Neutrophil (primary cell): ENCODE measurements around the gene DGCR8.

Source experiments
- H3K27ac ChIP-seq: fragments of 200-600 bp; sonication (generic); 2 replicates; pipeline ENCODE4 v1.5.1; 2016; ENCODE audit warnings: mild to moderate bottlenecking, moderate library complexity
- H3K27me3 ChIP-seq: fragments of 200-600 bp; sonication (generic); 2 replicates; pipeline ENCODE4 v1.6.0; 2016; ENCODE audit warnings: mild to moderate bottlenecking
- H3K36me3 ChIP-seq: fragments of 200-600 bp; sonication (generic); 2 replicates; pipeline ENCODE4 v1.5.1; 2017
- H3K4me1 ChIP-seq, 2 experiments: fragments of 200-600 bp in 1 of 2; sonication (generic) in 1 of 2; 1 replicate in 1 of 2; 2 replicates in 1 of 2; pipeline versions ENCODE4 v1.5.1 to v1.6.1; 2013 to 2016; ENCODE audit warnings: low read depth in 1 of 2, low read length in 1 of 2, mild to moderate bottlenecking in 1 of 2, moderate library complexity in 1 of 2; ENCODE audit not compliant: control insufficient read depth in 1 of 2, insufficient read depth in 1 of 2
- H3K4me3 ChIP-seq, 2 experiments: fragments of 200-600 bp in 1 of 2; sonication (generic) in 1 of 2; 1 replicate in 1 of 2; 2 replicates in 1 of 2; pipeline ENCODE4 v1.5.1; 2013 to 2016; ENCODE audit warnings: low read depth in 1 of 2, low read length in 1 of 2, mild to moderate bottlenecking in 1 of 2, moderate library complexity in 1 of 2
- H3K9me3 ChIP-seq: fragments of 200-600 bp; sonication (generic); 2 replicates; pipeline ENCODE4 v1.5.1; 2016
- CTCF ChIP-seq: fragments of 200-600 bp; sonication (generic); IDR thresholded peaks from 2 replicates; pipeline ENCODE4 v1.5.1; 2016; ENCODE audit warnings: antibody characterized with exemption

DGCR8 gene

GRCh38 chr22:20141186-20142077 is 61.4 kb downstream of the DGCR8 start:
- no peak overlapping the region for H3K4me3 ChIP-seq
- H3K27me3 ChIP-seq: no peaks in the 10 kb centered on the region
- no peaks in the 10 kb centered on the region for H3K4me1 ChIP-seq
- H3K27ac ChIP-seq: no peak overlapping the region
- peaks cover 3% of the 10 kb centered on the region for H3K36me3 ChIP-seq
- TF ChIP-seq CTCF: no peak
- H3K9me3 ChIP-seq: no peaks in the 10 kb centered on the region

GRCh38 chr22:20142711-20143621 is 62.9 kb downstream of the DGCR8 start:
- Histone ChIP-seq H3K4me3 (no peak overlapping the region), H3K27ac (no peak overlapping the region), H3K36me3 (peaks cover 3% of the 10 kb centered on the region), H3K27me3 (no peaks in the 10 kb centered on the region), H3K9me3 (no peaks in the 10 kb centered on the region), H3K4me1 (no peaks in the 10 kb centered on the region)
- TF ChIP-seq CTCF: no peak

- Histone ChIP-seq H3K4me1 (no peaks in the 10 kb centered on the region), H3K36me3 (peaks cover 3% of the 10 kb centered on the region), H3K27me3 (no peaks in the 10 kb centered on the region), H3K27ac (no peak overlapping the region), H3K9me3 (no peaks in the 10 kb centered on the region), H3K4me3 (no peak overlapping the region)
- no peak for TF ChIP-seq CTCF
These were observed 64.0 kb downstream of the DGCR8 start for GRCh38 chr22:20143883-20144665.

- no peak for TF ChIP-seq CTCF
- H3K36me3 ChIP-seq: peaks cover 3% of the 10 kb centered on the region
- H3K27ac ChIP-seq: no peak overlapping the region
- no peaks in the 10 kb centered on the region for H3K9me3 ChIP-seq
- H3K4me3 ChIP-seq: no peak overlapping the region
- no peaks in the 10 kb centered on the region for H3K27me3 ChIP-seq
- no peaks in the 10 kb centered on the region for H3K4me1 ChIP-seq
These were observed 65.3 kb downstream of the DGCR8 start for GRCh38 chr22:20145206-20145831.

GRCh38 chr22:20145832-20146223 is 65.8 kb downstream of the DGCR8 start:
- no peak overlapping the region for H3K4me3 ChIP-seq
- no peak for TF ChIP-seq CTCF
- H3K4me1 ChIP-seq: no peaks in the 10 kb centered on the region

More at GRCh38 chr22:20145832-20146223, 65.8 kb downstream of the DGCR8 start:
- Histone ChIP-seq H3K27me3 (no peaks in the 10 kb centered on the region), H3K27ac (no peak overlapping the region), H3K36me3 (peaks cover 3% of the 10 kb centered on the region), H3K9me3 (no peaks in the 10 kb centered on the region)
